GM10266 (cell line): ENCODE measurements around the gene LTC4S.

Source experiments
- DNase-seq: peaks from one replicate; pipeline ENCODE4 v3.0.0; 2012; ENCODE audit errors: extremely low spot score
- CTCF ChIP-seq: IDR thresholded peaks from 2 replicates; pipeline ENCODE4 v1.5.1; 2012; ENCODE audit warnings: mild to moderate bottlenecking, low read depth; ENCODE audit not compliant: control insufficient read depth, insufficient read depth; ENCODE audit errors: missing control alignments

The LTC4S gene

DNA sequence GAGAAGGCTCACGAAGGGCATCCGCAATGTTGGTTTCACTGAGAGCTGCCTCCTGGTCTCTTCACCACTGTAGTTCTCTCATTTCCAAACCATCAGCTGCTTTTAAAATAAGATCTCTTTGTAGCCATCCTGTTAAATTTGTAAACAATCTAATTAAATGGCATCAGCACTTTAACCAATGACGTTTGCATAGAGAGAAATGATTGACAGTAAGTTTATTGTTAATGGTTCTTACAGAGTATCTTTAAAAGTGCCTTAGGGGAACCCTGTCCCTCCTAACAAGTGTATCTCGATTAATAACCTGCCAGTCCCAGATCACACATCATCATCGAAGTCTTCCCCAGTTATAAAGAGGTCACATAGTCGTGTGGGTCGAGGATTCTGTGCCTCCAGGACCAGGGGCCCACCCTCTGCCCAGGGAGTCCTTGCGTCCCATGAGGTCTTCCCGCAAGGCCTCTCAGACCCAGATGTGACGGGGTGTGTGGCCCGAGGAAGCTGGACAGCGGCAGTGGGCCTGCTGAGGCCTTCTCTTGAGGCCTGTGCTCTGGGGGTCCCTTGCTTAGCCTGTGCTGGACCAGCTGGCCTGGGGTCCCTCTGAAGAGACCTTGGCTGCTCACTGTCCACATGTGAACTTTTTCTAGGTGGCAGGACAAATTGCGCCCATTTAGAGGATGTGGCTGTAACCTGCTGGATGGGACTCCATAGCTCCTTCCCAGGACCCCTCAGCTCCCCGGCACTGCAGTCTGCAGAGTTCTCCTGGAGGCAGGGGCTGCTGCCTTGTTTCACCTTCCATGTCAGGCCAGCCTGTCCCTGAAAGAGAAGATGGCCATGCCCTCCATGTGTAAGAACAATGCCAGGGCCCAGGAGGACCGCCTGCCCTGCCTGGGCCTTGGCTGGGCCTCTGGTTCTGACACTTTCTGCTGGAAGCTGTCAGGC, 43.6 kb downstream of the LTC4S start:
- TF ChIP-seq CTCF = no peak
- DNase-seq = no peak

DNA sequence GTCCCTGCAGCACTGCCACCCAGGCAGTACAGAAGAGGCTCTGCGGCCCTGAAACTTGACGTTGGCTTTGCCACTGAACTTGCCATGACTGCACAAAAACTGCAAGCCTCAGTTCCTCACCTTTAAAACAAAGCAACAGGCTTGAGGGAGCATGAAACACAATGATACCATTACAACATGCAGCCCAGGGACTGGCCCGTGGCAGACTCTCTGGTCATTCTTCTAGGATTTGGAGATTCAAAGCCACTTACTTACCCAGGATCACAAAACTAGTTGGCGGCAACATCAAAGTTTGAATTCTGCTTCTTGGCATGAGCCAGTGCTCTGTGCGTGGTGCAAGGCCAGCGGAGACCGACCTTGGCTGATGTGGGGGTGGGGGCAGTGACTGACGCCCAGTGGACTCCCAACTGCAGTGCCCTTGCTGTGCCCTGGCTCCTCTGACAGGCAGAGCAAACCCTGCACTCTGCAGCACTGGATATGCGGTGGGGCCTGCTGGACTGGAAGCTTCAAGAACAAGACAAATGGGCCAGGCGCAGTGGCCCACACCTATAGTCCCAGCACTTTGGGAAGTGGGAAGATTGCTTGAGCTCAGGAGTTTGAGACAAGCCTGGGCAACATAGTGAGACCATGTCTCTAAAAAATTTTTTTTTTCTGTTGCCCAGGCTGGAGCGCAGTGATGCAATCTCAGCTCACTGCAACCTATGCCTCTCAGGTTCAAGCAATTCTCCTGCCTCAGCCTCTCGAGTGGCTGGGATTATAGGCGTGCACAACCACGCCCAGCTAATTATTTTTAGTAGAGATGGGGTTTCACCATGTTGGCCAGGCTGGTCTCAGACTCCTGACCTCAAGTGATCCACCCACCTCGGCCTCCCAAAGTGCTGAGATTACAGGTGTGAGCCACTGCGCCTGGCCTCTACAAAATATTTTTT, 45.8 kb downstream of the LTC4S start:
- no peak for DNase-seq
- TF ChIP-seq CTCF = no peak

- TF ChIP-seq CTCF = no peak
- no peak for DNase-seq
These were observed 46.5 kb downstream of the LTC4S start for GRCh38 chr5:179840321-179840720.

DNA sequence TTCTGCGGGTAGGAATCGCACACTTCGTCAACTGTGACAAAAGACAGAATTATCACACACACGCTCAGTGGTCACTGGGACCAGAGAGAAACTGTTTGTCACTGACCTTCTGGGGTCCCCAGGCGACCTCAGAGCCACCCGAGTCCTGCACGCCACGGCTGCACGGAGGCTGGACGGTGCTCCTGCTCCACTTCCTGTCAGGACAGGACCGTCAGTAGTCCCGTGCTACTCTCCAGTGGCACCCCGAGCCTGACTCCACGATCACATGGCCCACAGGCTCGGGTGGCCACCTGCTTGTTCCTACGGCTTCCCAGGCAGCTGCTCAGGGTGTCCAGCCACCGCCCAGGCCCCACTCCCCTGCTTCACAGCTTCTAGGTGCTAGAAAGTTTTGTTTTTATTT, 47.0 kb downstream of the LTC4S start:
- no peak for DNase-seq
- no peak for TF ChIP-seq CTCF

- no peak for TF ChIP-seq CTCF
- no peak for DNase-seq
These were observed 47.8 kb downstream of the LTC4S start for GRCh38 chr5:179841621-179842020.
